OCI-M2 (cell line): Measurements from ENCODE around the gene IRGC.
A peak's percentile ranks its signal among the peaks of the same experiment; 100 is the strongest.
"Not testable (repeated sequence)": the region's sequence is repeated elsewhere in the genome, so short reads cannot be mapped to it uniquely, and the experiment has no call there.

Experiments
- DNase-seq: peaks from one replicate; lab custom pipeline; 2025; ENCODE audit not compliant: unreplicated experiment; lab: John Stamatoyannopoulos, UW

Gene IRGC

GRCh38 chr19:43715776-43716175, at the start of gene IRGC:
TSS of gene IRGC (plus strand) at chr19:43716076. CDS start at chr19:43718559, 2,483 bp downstream.
- no peak for DNase-seq

- DNase-seq = no peak
Observed at GRCh38 chr19:43667126-43667875, 48.6 kb upstream of the IRGC start.

DNA sequence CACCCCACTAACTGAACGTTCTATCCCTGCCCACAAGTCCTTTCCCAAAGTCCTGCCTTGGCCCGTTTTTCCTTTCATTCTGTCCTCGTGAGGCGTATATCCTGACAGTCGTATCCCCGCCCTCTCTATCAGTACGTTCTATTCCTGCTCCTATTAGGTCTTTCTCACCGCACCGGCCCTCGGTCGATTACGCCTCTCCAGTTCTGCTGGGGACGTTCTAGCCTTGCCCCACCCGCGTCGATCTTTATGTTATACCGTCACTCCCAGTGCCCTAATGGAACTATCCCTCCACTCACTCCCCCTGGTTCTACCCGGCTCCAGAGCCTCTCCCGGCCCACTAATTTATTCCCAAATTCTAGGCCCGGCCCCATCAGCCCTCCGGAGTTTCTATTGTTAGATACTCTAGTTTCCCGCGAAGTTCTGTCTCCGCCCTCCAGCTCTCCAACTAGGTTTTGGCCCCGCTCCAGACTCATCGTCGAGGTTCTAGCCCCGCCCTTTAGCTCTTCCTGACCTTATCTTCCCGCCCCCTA, 47.9 kb upstream of the IRGC start:
- DNase-seq = no peak

DNA sequence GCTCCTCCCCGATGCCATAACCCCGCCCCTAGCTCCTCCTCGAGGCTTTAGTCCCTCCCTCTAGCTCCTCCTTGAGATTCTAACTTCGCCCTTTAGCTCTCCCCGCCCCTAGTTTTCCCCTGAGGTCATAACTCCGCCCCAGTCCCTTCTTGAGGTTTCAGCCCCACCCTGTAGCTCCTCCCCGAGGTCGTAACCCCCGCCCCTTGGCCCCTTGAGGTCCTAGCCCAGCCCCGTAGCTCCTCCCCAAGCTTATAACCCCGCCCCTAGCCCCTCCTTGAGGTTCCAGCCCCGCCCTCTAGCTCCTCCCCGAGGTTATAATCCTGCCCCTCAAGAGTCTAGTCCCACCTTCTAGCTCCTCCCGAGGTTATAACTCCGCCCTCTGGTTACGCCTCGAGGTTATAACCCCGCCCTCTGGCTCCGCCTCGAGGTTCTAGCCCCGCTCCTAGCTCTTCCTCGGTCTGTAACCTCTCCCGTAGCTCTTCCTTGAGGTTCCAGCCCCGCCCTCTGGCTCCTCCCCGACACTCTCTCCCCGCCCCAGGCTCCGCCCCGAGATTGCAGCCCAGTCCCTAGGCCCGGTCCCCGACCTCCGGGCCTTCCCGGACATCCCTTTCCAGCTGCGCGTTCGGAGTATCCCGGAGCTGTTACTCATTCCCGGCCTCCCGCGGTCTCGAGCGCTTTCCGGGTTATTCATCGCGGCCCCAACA, 47.3 kb upstream of the IRGC start:
- peak; percentile 99 for DNase-seq

DNA sequence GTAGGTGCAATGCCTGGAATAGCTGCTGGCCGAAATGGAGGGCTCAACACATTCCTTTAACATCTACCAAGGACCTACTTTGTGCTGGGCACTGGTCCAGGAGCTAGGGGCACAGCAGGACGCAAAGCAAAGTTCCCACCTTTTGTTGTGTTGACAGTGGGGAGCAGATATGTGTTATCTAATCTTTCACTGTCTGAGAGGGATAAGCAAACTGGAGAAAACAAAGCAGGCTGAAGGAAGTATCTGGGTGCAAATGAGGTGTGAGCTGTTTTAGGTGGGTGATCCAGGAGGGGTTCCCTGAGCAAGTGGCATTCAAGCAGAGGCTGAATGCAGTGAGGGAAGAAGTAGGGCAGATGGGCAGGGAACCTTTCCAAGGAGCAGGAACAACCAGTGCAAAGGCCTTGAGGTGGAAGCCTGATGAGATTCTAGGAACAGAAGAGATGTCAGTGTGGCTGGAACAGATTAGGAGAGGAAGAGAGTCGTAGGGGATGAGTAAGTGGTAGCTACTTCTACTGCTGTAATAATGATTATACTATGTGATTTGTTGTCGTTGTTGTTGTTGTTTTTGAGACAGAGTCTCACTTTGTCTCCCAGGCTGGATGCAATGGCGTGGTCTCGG, 43.7 kb upstream of the IRGC start:
- no peak for DNase-seq

GRCh38 chr19:43673637-43674036, 42.2 kb upstream of the IRGC start:
- no peak for DNase-seq

GRCh38 chr19:43674183-43674582, 41.7 kb upstream of the IRGC start:
- no peak for DNase-seq

- DNase-seq = no peak
Observed at GRCh38 chr19:43674596-43674995, 41.3 kb upstream of the IRGC start.

DNA sequence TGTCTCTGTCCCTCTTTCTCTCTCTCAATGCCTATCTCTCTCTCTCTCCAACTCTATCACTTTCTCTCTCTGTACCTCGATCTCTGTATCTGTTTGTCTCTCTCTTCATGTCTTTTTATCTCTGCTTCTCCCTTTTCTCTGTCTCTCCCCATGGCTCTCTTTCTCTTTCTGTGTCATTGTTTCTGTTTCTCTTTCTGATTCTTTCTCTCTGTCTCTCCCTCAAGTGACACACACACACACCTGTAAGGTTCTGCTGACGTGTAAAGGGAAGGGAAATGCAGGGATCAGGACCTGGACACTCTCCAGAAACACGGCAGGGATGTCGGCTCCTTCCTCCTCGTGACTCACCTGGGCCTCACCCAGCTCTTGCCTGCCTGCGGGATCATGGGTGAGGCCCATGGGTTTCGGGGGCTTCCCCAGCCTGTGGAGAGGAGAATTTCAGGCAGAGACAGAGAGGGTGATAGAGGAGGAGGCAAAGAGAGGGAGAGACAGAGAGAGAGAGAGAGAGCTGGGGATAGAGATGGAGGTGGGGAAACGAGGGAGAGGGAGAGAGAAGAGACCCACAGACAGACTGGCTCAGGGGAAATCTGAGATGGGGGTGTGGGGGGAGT, 40.5 kb upstream of the IRGC start:
- DNase-seq = no peak

GRCh38 chr19:43675906-43676305, 40.0 kb upstream of the IRGC start:
- DNase-seq = no peak

DNA sequence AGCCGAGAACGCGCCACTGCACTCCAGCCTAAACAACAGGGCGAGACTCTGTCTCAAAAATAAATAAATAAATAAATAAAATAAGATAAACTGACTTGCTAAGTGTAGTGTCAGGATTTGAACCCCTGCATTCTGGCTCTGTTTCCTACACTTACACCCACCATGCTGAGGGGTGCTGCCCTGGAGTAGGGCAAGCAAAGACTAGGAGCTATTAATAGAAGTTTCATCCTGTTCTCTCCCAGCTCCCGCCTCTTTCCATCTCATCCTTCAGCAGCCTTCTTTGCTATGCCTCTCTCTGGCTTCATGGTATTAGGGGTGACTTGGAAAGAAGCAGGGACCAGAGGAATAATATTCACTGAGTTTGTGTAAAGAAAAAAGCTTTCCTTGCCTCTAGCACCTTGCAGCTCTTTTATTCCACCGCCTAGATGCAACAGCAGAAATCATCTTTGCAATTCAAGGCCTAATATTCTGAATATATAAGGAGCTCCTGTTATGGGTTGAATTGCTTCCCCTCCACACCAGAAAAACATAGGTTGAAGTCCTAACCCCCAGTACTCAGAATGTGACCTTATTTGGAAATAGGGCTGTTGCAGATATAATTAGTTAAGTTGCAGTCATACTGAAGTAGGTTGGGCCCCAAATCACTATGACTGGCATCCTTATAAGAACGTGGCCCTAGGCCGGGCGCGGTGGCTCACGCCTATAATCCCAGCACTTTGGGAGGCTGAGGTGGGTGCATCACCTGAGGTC, 37.2 kb upstream of the IRGC start:
- no peak for DNase-seq

DNA sequence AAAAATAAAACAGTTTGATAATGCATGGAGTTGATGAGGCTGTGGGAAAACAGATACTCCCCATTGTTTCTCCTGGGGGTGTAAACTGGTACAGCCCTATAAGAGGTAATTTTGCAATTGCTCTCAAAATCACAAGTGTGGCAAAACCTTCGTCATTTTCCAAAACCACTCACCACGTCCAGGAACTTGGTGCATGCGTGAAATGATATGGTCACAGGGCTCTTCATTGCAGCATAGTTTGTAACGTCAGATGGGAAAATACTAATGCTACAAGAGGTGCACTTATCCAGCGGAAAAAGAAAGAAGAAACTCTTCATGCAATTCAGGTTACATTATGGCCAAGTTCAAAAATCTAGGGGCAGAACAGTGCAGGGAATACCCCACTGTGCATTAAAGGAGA, 34.1 kb upstream of the IRGC start:
- no peak for DNase-seq

DNA sequence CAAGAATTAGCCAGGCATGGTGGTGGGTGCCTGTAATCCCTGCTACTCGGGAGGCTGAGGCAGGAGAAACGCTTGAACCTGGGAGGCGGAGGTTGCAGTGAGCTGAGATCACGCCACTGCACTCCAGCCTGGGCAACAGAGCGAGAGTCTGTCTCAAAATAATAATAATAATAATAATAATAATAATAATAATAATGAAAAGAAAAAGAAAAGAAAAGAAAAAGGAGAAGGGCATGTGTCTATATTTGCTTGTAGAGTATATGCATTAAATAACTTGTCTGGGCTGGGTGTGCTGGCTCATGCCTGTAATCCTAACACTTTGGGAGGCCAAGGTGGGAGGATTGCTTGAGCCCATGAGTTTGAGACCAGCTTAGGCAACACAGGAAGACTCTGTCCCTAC, 33.6 kb upstream of the IRGC start:
- not testable (repeated sequence) for DNase-seq

DNA sequence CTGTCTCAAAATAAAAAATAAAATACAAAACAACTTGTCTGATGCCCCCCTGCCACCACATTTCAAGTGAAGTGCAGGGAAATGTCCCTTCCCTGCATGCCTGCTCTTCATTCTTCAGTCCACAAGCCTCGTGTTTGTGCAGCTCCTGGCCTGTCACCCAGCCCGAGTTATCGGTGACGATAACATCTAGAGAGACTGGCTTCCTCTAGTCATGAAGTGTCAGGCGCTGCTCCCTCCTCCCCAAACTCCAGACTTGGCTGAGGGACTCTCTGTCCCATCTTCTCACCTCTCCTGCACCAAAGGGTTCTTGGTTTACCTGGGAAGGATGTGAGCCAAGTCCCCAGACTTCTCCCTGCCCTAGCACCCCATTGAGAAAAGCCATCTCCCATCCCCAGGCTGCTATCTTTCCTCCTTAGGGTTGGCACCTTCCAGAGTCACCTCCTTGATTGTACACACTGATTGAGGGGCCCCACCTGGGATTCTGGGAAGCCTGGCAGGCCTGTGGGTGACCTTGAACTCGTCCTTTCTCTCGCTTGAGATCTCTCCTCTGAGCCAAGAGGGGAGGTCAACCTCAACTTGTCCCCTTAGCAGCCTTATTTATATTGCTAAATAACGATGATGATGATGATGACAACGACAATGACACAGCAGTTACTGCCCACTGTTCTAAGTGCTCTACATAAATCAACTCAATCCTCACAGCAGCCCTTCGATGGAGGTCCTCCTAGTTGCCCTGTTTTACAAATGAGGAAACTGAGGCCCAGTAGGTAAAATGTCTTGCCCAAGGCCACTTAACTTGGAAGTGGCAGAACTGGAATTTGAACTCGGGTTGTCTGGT, 32.8 kb upstream of the IRGC start:
- DNase-seq = no peak

DNA sequence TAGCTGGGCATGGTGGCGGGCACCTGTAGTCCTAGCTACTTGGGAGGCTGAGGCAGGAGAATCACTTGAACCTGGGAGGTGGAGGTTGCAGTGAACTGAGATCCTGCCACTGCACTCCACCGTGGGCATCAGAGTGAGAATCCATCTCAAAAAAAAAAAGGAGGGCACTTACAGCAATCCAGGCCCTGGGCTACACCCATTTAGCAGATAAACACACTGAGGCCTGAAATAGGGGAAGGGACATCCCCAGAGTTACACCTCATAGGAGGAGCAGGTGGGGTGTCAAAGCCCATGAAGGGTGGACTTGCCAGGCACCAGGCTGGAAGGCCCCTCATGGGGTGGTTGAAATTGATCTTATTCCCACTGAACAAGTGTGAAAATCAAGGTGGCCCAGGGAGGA, 32.0 kb upstream of the IRGC start:
- no peak for DNase-seq

DNA sequence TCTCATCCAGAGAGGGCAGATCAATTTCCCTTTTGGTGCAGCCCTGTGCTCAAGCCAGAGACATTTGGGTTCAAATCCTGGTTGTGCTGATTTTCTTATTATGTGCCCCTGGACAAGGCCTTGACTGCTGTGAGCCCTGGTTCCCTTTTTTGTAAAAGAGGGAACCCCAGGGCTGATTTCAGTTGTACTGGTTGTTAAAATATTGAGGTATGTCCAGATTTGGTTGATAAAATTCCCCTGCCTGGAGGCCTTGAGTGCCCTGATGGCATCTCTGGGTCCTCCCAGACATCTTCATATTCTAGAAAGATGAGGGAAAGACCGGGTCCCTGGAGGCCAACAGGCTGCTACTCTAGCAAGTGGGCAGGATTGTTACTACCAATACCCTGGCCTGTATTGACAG, 31.6 kb upstream of the IRGC start:
- no peak for DNase-seq

DNA sequence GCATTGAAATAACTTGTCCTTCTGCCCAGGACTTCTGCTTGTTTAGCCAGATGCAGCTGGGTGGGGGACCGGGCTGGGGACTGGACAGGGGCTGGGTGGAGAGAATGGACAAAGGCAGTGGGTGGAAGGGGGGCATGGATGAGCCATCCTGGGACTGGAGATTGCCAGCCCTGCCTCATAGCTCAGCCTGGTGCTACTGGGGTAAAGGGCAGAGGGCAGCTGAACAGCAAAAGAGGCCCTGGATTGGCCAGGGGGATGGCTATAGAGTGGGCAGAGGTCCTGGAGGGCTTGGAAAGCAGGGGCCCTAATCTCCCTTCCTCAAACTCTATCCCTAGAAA, 28.2 kb upstream of the IRGC start:
- no peak for DNase-seq

GRCh38 chr19:43688059-43688701, 27.7 kb upstream of the IRGC start:
- no peak for DNase-seq

DNA sequence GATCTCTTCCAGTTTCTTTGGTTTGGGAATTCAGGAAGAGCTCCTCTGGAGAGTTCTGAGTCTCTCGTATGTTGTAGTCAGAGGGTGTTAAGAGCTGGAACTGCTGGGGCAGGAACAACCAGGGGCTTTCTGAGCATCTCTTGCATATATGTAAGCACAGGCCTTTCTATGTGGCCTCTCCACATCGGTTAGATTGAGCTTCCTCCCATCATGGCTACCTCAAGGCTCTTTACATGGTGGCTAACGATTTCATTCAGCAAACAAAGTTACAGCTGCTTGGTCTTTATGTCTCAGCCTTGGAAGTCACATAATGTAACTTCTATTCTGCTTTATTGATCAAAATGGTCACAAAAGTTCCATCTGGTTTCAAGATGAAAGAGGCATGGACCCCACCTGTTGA, 25.4 kb upstream of the IRGC start:
- DNase-seq = no peak

DNA sequence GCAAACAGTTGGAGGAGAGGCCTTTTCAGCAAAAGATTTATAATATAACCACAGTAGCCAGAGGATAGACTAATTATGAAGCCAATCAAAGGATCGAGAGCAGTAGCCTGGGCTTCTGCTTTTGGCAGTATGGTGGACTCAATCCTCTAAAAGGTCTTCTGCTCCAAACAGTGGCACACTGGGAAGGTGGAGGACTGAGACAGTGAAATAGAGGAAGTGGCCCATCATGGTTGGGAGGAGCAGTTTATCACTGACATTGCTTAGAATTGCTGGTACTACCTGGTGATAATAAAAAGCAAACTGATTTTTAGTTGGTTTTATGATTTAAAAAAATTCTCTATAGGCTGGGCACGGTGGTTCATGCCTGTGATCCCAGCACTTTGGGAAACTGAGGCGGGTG, 25.0 kb upstream of the IRGC start:
- no peak for DNase-seq
